Fibroblast of the aortic adventitia (primary cell): ENCODE measurements around the gene PHYHD1. TPM values are rescaled to one million over a fixed set of nuclear protein-coding genes. Genes with fewer than 3 reads are reported as not detected.

Experiments used
- DNase-seq: peaks from one replicate; pipeline ENCODE4 v3.0.0-alpha.2; 2010; ENCODE audit warnings: low read depth
- H3K4me3 ChIP-seq: 2 replicates; pipeline ENCODE4 v1.5.1; 2011; ENCODE audit warnings: low read depth, mild to moderate bottlenecking, control low read depth, low read length, moderate library complexity
- total RNA-seq: library from RNA; depleted of rRNA; stranded (reverse); fragments of >200 nt; gene quantifications from 2 replicates; pipeline ENCODE4 v1.2.3, GENCODE V29; 2012; ENCODE audit warnings: low replicate concordance
- TF ChIP-seq, protein P1 (sequence below): IDR thresholded peaks from 2 replicates; pipeline ENCODE4 v1.5.1; 2011; ENCODE audit warnings: mild to moderate bottlenecking, low read length, control low read depth, inconsistent platforms; ENCODE audit not compliant: insufficient read depth

Gene PHYHD1
- total RNA-seq, 1 donor = 8.5 TPM

DNA sequence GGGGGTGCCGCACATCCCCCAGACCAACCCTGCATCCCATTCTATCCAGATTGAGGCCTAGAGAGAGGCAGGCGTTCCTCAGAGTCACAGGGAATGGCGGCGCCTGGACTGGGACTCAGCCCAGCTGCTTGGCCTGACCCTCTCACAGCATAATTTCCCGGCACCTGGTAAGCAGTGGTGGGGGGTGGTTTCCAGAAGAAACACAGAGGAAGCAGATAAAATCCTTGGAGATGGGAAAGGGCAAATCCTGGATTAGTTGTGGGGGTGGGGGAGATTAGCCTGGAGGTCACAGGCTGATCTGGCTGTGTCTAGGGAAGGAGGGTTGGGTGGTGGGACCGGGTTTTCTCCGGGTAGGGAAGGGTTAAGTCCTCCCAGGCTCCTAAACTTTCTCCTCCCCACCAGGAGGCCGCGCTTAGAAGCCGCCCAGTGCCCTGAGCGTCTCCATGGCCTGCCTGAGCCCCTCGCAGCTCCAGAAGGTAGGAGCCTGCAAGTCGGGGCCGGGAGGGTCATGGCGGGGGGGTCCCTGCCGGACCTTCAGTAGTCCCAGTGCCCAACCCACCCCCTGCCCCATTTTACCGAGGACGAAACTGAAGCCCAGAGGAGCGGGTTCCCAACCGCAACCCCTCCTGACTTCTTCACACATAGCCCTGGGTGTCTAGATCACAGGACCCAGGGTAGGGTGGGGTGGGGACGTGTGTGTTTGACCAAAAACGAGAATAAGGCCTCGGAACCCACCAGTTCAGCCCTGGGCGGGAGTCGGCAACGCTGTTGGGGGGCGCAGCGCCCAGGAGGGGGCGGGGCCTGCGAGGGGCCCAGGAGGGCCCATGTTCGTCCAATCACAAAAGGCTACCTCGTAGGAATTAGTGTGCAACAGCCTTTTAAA lies 1.3 kb downstream of the PHYHD1 start:
- H3K4me3 ChIP-seq = peak overlapping the region; percentile 54
- peak; percentile 53 for DNase-seq
- TF ChIP-seq, protein P1, sequence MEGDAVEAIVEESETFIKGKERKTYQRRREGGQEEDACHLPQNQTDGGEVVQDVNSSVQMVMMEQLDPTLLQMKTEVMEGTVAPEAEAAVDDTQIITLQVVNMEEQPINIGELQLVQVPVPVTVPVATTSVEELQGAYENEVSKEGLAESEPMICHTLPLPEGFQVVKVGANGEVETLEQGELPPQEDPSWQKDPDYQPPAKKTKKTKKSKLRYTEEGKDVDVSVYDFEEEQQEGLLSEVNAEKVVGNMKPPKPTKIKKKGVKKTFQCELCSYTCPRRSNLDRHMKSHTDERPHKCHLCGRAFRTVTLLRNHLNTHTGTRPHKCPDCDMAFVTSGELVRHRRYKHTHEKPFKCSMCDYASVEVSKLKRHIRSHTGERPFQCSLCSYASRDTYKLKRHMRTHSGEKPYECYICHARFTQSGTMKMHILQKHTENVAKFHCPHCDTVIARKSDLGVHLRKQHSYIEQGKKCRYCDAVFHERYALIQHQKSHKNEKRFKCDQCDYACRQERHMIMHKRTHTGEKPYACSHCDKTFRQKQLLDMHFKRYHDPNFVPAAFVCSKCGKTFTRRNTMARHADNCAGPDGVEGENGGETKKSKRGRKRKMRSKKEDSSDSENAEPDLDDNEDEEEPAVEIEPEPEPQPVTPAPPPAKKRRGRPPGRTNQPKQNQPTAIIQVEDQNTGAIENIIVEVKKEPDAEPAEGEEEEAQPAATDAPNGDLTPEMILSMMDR = peak; percentile 21

DNA sequence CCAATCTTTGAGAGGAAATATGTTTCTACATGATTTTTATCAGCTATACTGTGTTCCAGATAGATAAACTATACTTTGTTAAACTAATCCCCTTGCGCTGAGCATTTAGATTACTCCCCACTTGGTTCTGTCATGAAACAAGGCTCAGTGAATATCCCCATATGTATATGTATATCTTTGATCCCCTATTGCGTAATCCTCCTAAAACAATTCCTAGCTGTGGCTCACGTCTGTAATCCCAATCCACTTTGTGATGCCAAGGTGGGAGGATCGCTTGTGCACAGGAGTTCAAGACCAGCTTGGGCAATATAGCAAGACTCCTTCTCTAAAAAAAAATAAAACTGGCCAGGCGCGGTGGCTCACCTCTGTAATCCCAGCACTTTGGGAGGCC lies 2.7 kb downstream of the PHYHD1 start:
- H3K4me3 ChIP-seq = no peak overlapping the region
- no peak for DNase-seq
- TF ChIP-seq, protein P1 = no peak

DNA sequence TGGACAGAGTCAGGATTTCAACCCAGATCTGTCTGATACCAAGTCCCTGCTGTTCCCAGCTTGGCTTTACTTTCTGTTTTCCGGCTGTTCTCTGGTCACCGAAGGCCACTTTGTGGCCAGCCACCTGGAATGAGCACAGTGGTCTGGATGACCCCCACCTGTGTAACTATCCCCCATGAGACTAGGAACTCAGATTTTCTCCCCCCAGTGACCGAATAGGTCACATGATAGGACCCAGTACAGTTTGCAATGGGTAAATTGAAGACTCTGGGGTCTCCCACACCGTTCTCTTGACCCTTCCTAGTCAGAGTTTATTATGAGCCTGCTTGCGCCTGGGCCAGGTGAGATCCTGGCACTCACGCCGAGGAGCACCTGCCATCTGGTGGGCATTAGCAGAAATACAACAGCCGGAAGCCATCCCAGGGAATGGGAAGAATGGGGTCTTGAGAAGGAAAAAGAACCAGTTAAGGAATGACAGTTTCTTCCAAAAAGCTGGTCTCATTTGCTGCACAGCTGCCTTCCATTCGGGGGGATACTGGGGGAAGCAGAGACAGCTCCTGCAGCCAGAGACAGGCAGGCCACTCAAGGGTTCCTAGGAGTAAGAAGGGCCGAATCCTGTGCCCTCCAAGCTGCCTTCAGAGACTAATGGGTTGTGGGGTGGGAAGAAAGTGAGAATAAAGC lies 7.1 kb downstream of the PHYHD1 start:
- H3K4me3 ChIP-seq = no peak overlapping the region
- peak; percentile 58 for DNase-seq
- TF ChIP-seq, protein P1 = peak; percentile 89

DNA sequence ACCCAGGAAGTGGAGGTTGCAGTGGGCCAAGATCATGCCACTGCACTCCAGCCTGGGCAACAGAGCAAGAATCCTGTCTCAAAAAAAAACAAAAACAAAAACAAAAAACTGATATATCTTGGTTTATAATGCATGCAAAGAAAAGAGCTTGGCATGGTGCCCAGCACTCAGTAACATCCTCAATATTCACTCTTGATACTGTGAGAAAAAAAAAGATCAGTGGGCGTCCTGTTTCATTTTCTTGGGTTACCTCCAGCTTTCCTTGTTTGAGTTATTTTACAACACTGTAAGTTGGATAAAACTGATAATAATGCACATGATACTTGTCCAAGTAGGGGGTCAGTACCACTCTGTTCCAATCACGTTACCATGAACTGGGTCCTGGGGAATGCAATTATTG lies 7.8 kb downstream of the PHYHD1 start:
- no peak overlapping the region for H3K4me3 ChIP-seq
- TF ChIP-seq, protein P1 = no peak
- no peak for DNase-seq

DNA sequence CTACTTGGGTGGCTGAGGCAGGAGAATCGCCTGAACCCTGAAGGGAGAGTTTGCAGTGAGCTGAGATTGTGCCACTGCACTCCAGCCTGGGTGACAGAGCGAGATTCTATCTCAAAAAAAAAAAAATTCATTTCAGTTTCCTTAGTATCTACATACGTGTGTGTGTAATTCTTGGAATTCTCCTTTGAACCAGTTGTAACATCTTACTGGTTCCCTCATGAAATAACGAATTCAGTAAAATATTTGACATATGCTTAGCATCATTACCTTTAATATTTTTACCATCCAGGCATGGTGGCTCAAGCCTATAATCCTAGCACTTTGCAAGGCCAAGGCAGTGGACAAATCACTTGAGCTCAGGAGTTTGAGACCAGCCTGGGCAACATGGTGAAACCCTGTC lies 8.8 kb downstream of the PHYHD1 start:
- DNase-seq = no peak
- TF ChIP-seq, protein P1 = no peak

DNA sequence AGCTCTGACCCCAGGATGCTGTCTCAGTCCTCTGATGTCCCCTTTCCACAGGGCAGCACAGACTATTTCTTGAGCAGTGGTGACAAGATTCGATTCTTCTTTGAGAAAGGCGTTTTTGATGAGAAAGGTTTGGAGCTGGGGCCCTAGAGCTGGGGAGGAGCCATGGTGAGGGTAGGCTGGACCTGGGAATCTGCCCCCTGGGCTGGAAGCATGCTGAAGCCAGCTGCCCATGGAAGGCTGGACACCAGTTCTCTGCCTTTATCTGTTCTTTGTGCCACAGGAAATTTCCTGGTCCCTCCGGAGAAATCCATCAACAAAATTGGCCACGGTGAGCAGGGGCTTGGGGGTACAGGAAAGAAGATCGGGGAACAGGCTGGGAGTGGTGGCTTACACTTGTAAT lies 12.9 kb downstream of the PHYHD1 start:
- TF ChIP-seq, protein P1 = no peak
- no peak for DNase-seq

More for the DNA sequence above, 8.8 kb downstream of the PHYHD1 start:
- H3K4me3 ChIP-seq = no peak overlapping the region

More for the DNA sequence above, 12.9 kb downstream of the PHYHD1 start:
- H3K4me3 ChIP-seq = no peak overlapping the region
